ENCODE data around the gene SLC35B1.

DNA sequence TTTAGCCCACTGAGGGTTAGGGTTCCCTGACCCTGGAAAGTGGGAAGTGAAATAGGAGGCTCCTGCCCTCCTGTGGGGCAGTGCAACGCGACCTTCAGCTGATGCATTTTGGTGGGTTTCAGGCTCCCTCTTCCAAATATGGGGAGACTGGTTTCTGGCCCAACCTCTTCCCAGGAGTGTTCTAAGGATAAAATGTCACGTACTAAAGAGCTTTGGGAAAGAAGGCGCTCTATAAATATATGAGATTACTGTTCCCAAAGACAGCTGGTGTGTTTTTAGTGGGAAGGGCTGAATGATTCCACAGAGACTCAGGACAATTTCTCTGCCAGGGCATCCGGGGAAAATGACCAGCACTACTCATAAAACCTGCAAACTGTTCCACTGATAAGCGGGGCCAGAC, 9.8 kb downstream of the SLC35B1 start:
- TF ChIP-seq, protein P1, sequence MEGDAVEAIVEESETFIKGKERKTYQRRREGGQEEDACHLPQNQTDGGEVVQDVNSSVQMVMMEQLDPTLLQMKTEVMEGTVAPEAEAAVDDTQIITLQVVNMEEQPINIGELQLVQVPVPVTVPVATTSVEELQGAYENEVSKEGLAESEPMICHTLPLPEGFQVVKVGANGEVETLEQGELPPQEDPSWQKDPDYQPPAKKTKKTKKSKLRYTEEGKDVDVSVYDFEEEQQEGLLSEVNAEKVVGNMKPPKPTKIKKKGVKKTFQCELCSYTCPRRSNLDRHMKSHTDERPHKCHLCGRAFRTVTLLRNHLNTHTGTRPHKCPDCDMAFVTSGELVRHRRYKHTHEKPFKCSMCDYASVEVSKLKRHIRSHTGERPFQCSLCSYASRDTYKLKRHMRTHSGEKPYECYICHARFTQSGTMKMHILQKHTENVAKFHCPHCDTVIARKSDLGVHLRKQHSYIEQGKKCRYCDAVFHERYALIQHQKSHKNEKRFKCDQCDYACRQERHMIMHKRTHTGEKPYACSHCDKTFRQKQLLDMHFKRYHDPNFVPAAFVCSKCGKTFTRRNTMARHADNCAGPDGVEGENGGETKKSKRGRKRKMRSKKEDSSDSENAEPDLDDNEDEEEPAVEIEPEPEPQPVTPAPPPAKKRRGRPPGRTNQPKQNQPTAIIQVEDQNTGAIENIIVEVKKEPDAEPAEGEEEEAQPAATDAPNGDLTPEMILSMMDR (IDR thresholded peaks at IDR 0.05; ENCODE audit: low read depth, low read length): no peak
- TF ChIP-seq, protein P2, sequence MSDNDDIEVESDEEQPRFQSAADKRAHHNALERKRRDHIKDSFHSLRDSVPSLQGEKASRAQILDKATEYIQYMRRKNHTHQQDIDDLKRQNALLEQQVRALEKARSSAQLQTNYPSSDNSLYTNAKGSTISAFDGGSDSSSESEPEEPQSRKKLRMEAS (IDR thresholded peaks at IDR 0.05; ENCODE audit: low read depth, low read length): no peak
- TF ChIP-seq POLR2A (IDR thresholded peaks at IDR 0.05; ENCODE audit: extremely low read depth, insufficient read length): no peak
